OCI-LY7 (cell line): ENCODE results near the gene EPAS1.

ENCODE experiments used
- CTCF ChIP-seq: fragments of 200-600 bp; sonication (generic); conservative IDR thresholded peaks from 2 replicates; pipeline ENCODE4 v1.5.1; 2014; ENCODE audit warnings: mild to moderate bottlenecking, antibody characterized with exemption, low read length, moderate library complexity, mixed read lengths
- EZH2phosphoT487 ChIP-seq: fragments of 200-600 bp; sonication (generic); IDR thresholded peaks from 2 replicates; pipeline ENCODE4 v1.6.1; 2018; ENCODE audit warnings: low read depth, borderline replicate concordance, mild to moderate bottlenecking, mixed run types, antibody characterized with exemption, low read length, moderate library complexity, mixed read lengths

GRCh38 chr2:46262248-46262938 lies 34.8 kb upstream of the EPAS1 start:
- no peak for TF ChIP-seq EZH2phosphoT487
- TF ChIP-seq CTCF = no peak
